ENCODE results near the gene IL17B. TPM values are rescaled to one million over a fixed set of nuclear protein-coding genes. Genes with fewer than 3 reads are reported as not detected.

IL17B gene
- total RNA-seq, 1 experiment from 2014 or later, result not detected

DNA sequence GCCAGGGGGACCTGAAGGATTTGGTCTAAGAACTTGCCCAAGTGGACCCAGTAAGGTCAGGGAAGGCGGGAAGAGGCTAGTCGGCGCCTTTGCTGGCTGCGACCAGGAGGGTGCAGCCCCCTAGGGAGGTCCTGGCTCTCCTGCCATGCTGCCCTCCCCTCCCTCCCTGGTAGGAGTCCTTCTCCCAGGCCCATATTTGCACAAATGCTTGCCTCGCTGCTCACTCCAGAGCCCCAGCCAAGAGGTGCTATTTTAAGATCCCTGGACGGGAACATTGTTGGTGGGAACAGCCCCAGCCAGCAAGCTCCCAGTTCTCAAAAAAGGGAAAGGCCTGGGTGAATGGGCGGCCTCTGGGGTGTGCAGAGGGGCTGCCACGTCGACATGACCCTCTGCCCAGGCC lies 4.3 kb upstream of the IL17B start:
- H3K4me3 Mint-ChIP-seq, result no peak overlapping the region
- no peak overlapping the region for H3K4ac ChIP-seq (ENCODE audit: low read depth, low read length)
- H3K27me3 Mint-ChIP-seq (ENCODE audit: low read depth), result no peaks in the 10 kb centered on the region; the same call in 1 of the 2 replicates
- H3K4me1 ChIP-seq (ENCODE audit: insufficient read depth, low read length), result no peaks in the 10 kb centered on the region
- H2AK5ac ChIP-seq (ENCODE audit: insufficient read length, low read length), result no peak overlapping the region
- TF ChIP-seq, protein P1, sequence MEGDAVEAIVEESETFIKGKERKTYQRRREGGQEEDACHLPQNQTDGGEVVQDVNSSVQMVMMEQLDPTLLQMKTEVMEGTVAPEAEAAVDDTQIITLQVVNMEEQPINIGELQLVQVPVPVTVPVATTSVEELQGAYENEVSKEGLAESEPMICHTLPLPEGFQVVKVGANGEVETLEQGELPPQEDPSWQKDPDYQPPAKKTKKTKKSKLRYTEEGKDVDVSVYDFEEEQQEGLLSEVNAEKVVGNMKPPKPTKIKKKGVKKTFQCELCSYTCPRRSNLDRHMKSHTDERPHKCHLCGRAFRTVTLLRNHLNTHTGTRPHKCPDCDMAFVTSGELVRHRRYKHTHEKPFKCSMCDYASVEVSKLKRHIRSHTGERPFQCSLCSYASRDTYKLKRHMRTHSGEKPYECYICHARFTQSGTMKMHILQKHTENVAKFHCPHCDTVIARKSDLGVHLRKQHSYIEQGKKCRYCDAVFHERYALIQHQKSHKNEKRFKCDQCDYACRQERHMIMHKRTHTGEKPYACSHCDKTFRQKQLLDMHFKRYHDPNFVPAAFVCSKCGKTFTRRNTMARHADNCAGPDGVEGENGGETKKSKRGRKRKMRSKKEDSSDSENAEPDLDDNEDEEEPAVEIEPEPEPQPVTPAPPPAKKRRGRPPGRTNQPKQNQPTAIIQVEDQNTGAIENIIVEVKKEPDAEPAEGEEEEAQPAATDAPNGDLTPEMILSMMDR (conservative IDR thresholded peaks at IDR 0.05), result no peak
- H3K36me3 Mint-ChIP-seq (ENCODE audit: insufficient read depth in 1 of 3, low read depth in 3 of 3), result no peaks in the 10 kb centered on the region; a peak in 1 of 7 replicates
- no peak overlapping the region for H3K56ac ChIP-seq (ENCODE audit: insufficient read length, low read depth, low read length)
- H3K79me1 ChIP-seq (ENCODE audit: insufficient read depth, low read depth, low read length, poor library complexity, severe bottlenecking), result no peaks in the 10 kb centered on the region
- H3K18ac ChIP-seq (ENCODE audit: insufficient read length, low read depth, low read length), result no peak overlapping the region
- no peak overlapping the region for H2BK15ac ChIP-seq (ENCODE audit: low read depth, low read length)
- no peak overlapping the region for H2BK120ac ChIP-seq (ENCODE audit: low read depth, low read length, poor library complexity, severe bottlenecking)
- no peak overlapping the region; the same call in 1 of the 2 replicates for H3K14ac ChIP-seq (ENCODE audit: insufficient read depth, low read length)
- no peak overlapping the region for H3K23ac ChIP-seq (ENCODE audit: insufficient read length, low read depth, low read length)
- no peak overlapping the region for H2BK12ac ChIP-seq (ENCODE audit: insufficient read length, low read depth, low read length)
- H2AFZ ChIP-seq (ENCODE audit: low read length), result no peak overlapping the region
- H3K4me2 ChIP-seq (ENCODE audit: insufficient read depth, insufficient read length, low read length), result no peak overlapping the region
- no peaks in the 10 kb centered on the region for H3K23me2 ChIP-seq (ENCODE audit: insufficient read length, low read depth, low read length, poor library complexity, severe bottlenecking)
- no peak overlapping the region for H2BK20ac ChIP-seq (ENCODE audit: low read depth, low read length, poor library complexity, severe bottlenecking)
- H4K5ac ChIP-seq (ENCODE audit: insufficient read length, low read depth, low read length), result no peak overlapping the region
- no peak overlapping the region for H3K27ac ChIP-seq (ENCODE audit: insufficient read length, low read depth, low read length)
- no peaks in the 10 kb centered on the region for H3K79me2 ChIP-seq (ENCODE audit: insufficient read depth, low read length)
- H4K20me1 ChIP-seq (ENCODE audit: control insufficient read depth, insufficient read depth, insufficient read length), result no peaks in the 10 kb centered on the region
- no peaks in the 10 kb centered on the region for H3K9me3 ChIP-seq (ENCODE audit: control insufficient read depth, low read depth, low read length)
- DNase-seq, result no peak
- no peak overlapping the region for H4K8ac ChIP-seq (replicated peaks; ENCODE audit: insufficient read length, low read depth, low read length)
- H3K4me1 Mint-ChIP-seq, result peaks cover 12 to 16% of the 10 kb centered on the region in 2 experiments
- H3K27me3 ChIP-seq (ENCODE audit: insufficient read depth, low read length), result no peaks in the 10 kb centered on the region; the same call in 1 of the 2 replicates
- no CpG with 5 or more reads among the region's 9 CpGs for WGBS (ENCODE audit: extremely low coverage, insufficient read length, low lambda C conversion rate)
- H3K9me3 Mint-ChIP-seq, result no peaks in the 10 kb centered on the region; a peak in 1 of 5 replicates
- H4K91ac ChIP-seq (ENCODE audit: insufficient read length, low read depth, low read length), result no peak overlapping the region
- no peak overlapping the region for H3K9ac ChIP-seq (ENCODE audit: extremely low read depth, insufficient read length, low read length)
- no peak overlapping the region for H3T11ph ChIP-seq (ENCODE audit: low read length)
- no peak overlapping the region for H3K27ac Mint-ChIP-seq
- no peak overlapping the region for H2BK5ac ChIP-seq (ENCODE audit: insufficient read length, low read length)

Measured in H9 (cell line).